GM12878 (cell line): ENCODE data around the gene C16orf82. TPM values are rescaled to one million over a fixed set of nuclear protein-coding genes. Genes with fewer than 3 reads are reported as not detected.

Experiments used
- ATAC-seq: fragments of 200-7000 bp; cut with Tn5 transposase; 3 replicates; pipeline ENCODE4 v1.9.1; 2020; ENCODE audit warnings: mild to moderate bottlenecking, moderate library complexity
- BruUV-seq: library from RNA; stranded (reverse); fragments of 400-500 nt; replicated peaks from 2 replicates; lab custom pipeline; 2021; lab: Mats Ljungman, UMichigan
- CTCF ChIA-PET: fragments of 300-600 bp; sonication (Branson Sonifier 250); formaldehyde crosslinking; extraction: SDS; loops from one replicate; lab custom pipeline; 2021; ENCODE audit warnings: inconsistent platforms; lab: Yijun Ruan, JAX
- POLR2A ChIA-PET: fragments of 350-600 bp; formaldehyde crosslinking; extraction: SDS; loops from one replicate; lab custom pipeline; 2021; ENCODE audit warnings: inconsistent platforms; lab: Charles Lee
- RAD21 ChIA-PET: fragments of 300-600 bp; sonication (Branson Sonifier 250); formaldehyde crosslinking; loops from one replicate; lab custom pipeline; 2023; ENCODE audit warnings: antibody characterized with exemption; ENCODE audit not compliant: unreplicated experiment; lab: Charles Lee
- SMC1A ChIA-PET: fragments of 300-600 bp; sonication (Branson Sonifier 250); formaldehyde crosslinking; loops from one replicate; lab custom pipeline; 2023; ENCODE audit not compliant: unreplicated experiment, uncharacterized antibody; lab: Charles Lee
- DNase-seq: peaks from one replicate; pipeline ENCODE4 v3.0.0-alpha.2; 2011; ENCODE audit warnings: low read depth, low spot score
- FAIRE-seq: peaks from 3 replicates; lab custom pipeline; 2011; peaks lifted over from hg19 to GRCh38; lab: Jason Lieb, UNC
- H2AFZ ChIP-seq: 2 replicates; pipeline ENCODE4 v1.6.0; 2011; ENCODE audit warnings: low read depth, low read length, control low read depth; ENCODE audit not compliant: control insufficient read depth
- H3K27ac ChIP-seq: 2 replicates; pipeline ENCODE4 v1.5.1; 2011; ENCODE audit warnings: control low read depth; ENCODE audit not compliant: control insufficient read depth, insufficient read depth
- H3K27me3 ChIP-seq, 2 experiments: replicated peaks in 1 of 2; 2 replicates each; pipeline versions ENCODE4 v1.6.0 to v1.6.1; 2011; ENCODE audit warnings: low read length in 1 of 2; ENCODE audit not compliant: control insufficient read depth in 2 of 2, insufficient read depth in 2 of 2
- H3K36me3 ChIP-seq, 2 experiments: 2 replicates each; pipeline ENCODE4 v1.5.1; 2011; ENCODE audit warnings: low read length in 1 of 2; ENCODE audit not compliant: control insufficient read depth in 2 of 2, insufficient read depth in 2 of 2
- H3K4me1 ChIP-seq: 2 replicates; pipeline ENCODE4 v1.6.1; 2011; ENCODE audit warnings: mild to moderate bottlenecking, low read length, moderate library complexity, mixed read lengths; ENCODE audit not compliant: control insufficient read depth, insufficient read depth
- H3K4me2 ChIP-seq: 2 replicates; pipeline ENCODE4 v1.6.0; 2011; ENCODE audit warnings: control low read depth; ENCODE audit not compliant: control insufficient read depth, insufficient read depth
- H3K4me3 ChIP-seq: fragments of 200-600 bp; sonication (generic); 2 replicates; pipeline ENCODE4 v1.5.1; 2016
- H3K79me2 ChIP-seq: 2 replicates; pipeline ENCODE4 v1.6.0; 2011; ENCODE audit warnings: low read length; ENCODE audit not compliant: control insufficient read depth, insufficient read depth
- H3K9ac ChIP-seq: 2 replicates; pipeline ENCODE4 v1.8.0; 2011; ENCODE audit warnings: low read length, control low read depth, mixed read lengths; ENCODE audit not compliant: control insufficient read depth, insufficient read depth
- H3K9me3 ChIP-seq: replicated peaks from 3 replicates; pipeline ENCODE4 v1.5.1; 2011; ENCODE audit warnings: mild to moderate bottlenecking, low read length; ENCODE audit not compliant: control insufficient read depth, insufficient read depth
- H4K20me1 ChIP-seq: 2 replicates; pipeline ENCODE4 v1.6.0; 2011; ENCODE audit not compliant: control insufficient read depth, insufficient read depth
- CEBPB ChIP-seq, 2 experiments: fragments of 150-350 bp in 1 of 2; IDR thresholded peaks; 2 replicates each; pipeline ENCODE4 v1.6.1; 2012 to 2014; ENCODE audit warnings: low read depth in 2 of 2, low read length in 2 of 2, borderline replicate concordance in 1 of 2, inconsistent platforms in 1 of 2
- ETV6 ChIP-seq, 2 experiments: fragments of 450-650 bp in 1 of 2; IDR thresholded peaks in 1 of 2; conservative IDR thresholded peaks in 1 of 2; 2 replicates each; pipeline ENCODE4 v1.6.1; 2014; ENCODE audit warnings: antibody characterized with exemption in 1 of 2, borderline replicate concordance in 1 of 2, low read depth in 1 of 2, mild to moderate bottlenecking in 1 of 2, moderate library complexity in 1 of 2
- RAD21 ChIP-seq: IDR thresholded peaks from 2 replicates; pipeline ENCODE4 v1.6.1; 2011; ENCODE audit warnings: mild to moderate bottlenecking, low read depth, low read length, moderate library complexity; ENCODE audit not compliant: insufficient read depth
- SREBF1 ChIP-seq: IDR thresholded peaks from 2 replicates; pipeline ENCODE4 v1.6.1; 2012; ENCODE audit warnings: mild to moderate bottlenecking, low read length
- ZBED1 ChIP-seq: IDR thresholded peaks from 2 replicates; pipeline ENCODE4 v1.6.1; 2016; ENCODE audit warnings: borderline replicate concordance
- WGBS: methylation state at CpG from one replicate; pipeline ENCODE4 v1.1.6; 2016; ENCODE audit warnings: low lambda C conversion rate; ENCODE audit not compliant: insufficient replicate concordance, insufficient coverage; ENCODE audit errors: missing lambda C conversion rate; 5-methylcytosine and 5-hydroxymethylcytosine counted together
- in situ Hi-C: fragments of 300-500 bp; cut with MboI; formaldehyde crosslinking; loops from 9 replicates; pipeline ENCODE4 v1.14.3; 2018; ENCODE audit warnings: mixed read lengths
- intact Hi-C: fragments of 100-400 bp; cut with micrococcal nuclease; formaldehyde crosslinking; loops from one replicate; pipeline ENCODE4 v1.14.2; 2022; ENCODE audit not compliant: unreplicated experiment
- polyA plus RNA-seq, 11 experiments: library from polyadenylated mRNA; depleted of rRNA in 4 of 11; unstranded in 6 of 11; stranded (reverse) in 5 of 11; fragments of >200 nt; fragmentation: Nextera tagmentation in 4 of 11; fragmentation: Illumina TruSeq in 1 of 11; extraction: Ambion mirVana in 4 of 11; extraction: Trizol in 1 of 11; gene quantifications; 1 replicate in 1 of 11; 2 replicates in 10 of 11; pipeline versions ENCODE4 v1.2.1 to v1.2.3, GENCODE V29; 2011 to 2016; ENCODE audit warnings: inconsistent platforms in 2 of 11, missing spikeins in 2 of 11, low read depth in 1 of 11
- total RNA-seq, 4 experiments: library from RNA; depleted of rRNA in 3 of 4; stranded (reverse); fragments of >200 nt in 3 of 4; fragmentation: Illumina TruSeq in 1 of 4; extraction: Trizol in 1 of 4; gene quantifications; 2 replicates each; pipeline versions ENCODE4 v1.2.1 to v1.2.3, GENCODE V29; 2013 to 2021
- TF ChIP-seq, protein P1 (sequence below), 3 experiments: IDR thresholded peaks in 2 of 3; conservative IDR thresholded peaks in 1 of 3; 2 replicates each; pipeline ENCODE4 v1.5.1; 2011; ENCODE audit warnings: low read depth in 3 of 3, low read length in 3 of 3, mild to moderate bottlenecking in 3 of 3, control low read depth in 2 of 3, moderate library complexity in 2 of 3, inconsistent platforms in 1 of 3, mixed read lengths in 1 of 3; ENCODE audit not compliant: control insufficient read depth in 2 of 3, insufficient read depth in 1 of 3; ENCODE audit errors: extremely low read depth in 1 of 3

Gene C16orf82
- total and polyA plus RNA-seq, 10 of the 15 experiments (the other 5 are each of a cell fraction or from before 2014, with no cell fraction given): not detected

DNA sequence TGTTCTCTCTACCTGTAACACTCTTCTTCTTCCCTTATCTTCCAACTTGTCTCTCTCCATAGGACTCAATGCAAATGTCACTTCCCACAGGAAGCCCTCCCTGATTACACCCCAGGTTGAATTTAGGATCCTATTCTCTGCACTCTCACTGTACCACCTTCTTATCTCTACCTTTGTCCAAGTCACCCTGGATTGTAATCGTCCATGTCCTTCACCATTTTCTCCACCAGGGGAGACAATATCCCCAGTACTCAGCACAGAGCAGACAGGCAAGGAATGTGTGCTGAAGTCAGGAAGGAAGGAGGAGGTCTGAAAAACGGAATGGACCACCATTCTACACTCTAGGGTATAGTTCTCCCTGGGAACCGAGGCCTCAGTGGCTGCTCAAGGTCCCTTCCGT is 14.2 kb downstream of the C16orf82 start:
- POLR2A ChIA-PET: no interaction called here

More for the DNA sequence above, 14.2 kb downstream of the C16orf82 start:
- DNase-seq (no peak), ATAC-seq (peak; percentile 77)
- Histone ChIP-seq H3K27me3 (0 out of 4 replicates have a peak, but pooled peaks cover 0 to 1% of the 10 kb centered on the region in 2 experiments), H3K27ac (no peak overlapping the region), H3K9me3 (no peaks in the 10 kb centered on the region), H3K4me2 (no peak overlapping the region), H3K4me1 (no peaks in the 10 kb centered on the region), H3K9ac (no peak overlapping the region), H3K79me2 (no peaks in the 10 kb centered on the region), H4K20me1 (no peaks in the 10 kb centered on the region), H2AFZ (no peak overlapping the region), H3K36me3 (no peaks in the 10 kb centered on the region)
- in situ Hi-C loops: no loop called here
- ChIA-PET CTCF (interaction anchor here (1.5 kb wide), 1 partner anchor 29 kb away, joined by 5 read pairs; no protein-coding TSS in a partner anchor), SMC1A (no interaction called here)
- 6% methylated on average over 4 of the region's 4 CpGs for WGBS
- intact Hi-C loops: no loop called here
- BruUV-seq: no TSS peak
- TF ChIP-seq SREBF1: no peak
- TF ChIP-seq ETV6 (conservative IDR thresholded peaks at IDR 0.05 in 1 of 2, IDR thresholded peaks at IDR 0.05 in 1 of 2; ENCODE audit: borderline replicate concordance in 1 of 2, low read depth in 1 of 2): no peak
- TF ChIP-seq, protein P1, sequence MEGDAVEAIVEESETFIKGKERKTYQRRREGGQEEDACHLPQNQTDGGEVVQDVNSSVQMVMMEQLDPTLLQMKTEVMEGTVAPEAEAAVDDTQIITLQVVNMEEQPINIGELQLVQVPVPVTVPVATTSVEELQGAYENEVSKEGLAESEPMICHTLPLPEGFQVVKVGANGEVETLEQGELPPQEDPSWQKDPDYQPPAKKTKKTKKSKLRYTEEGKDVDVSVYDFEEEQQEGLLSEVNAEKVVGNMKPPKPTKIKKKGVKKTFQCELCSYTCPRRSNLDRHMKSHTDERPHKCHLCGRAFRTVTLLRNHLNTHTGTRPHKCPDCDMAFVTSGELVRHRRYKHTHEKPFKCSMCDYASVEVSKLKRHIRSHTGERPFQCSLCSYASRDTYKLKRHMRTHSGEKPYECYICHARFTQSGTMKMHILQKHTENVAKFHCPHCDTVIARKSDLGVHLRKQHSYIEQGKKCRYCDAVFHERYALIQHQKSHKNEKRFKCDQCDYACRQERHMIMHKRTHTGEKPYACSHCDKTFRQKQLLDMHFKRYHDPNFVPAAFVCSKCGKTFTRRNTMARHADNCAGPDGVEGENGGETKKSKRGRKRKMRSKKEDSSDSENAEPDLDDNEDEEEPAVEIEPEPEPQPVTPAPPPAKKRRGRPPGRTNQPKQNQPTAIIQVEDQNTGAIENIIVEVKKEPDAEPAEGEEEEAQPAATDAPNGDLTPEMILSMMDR (IDR thresholded peaks at IDR 0.05 in 2 of 3, conservative IDR thresholded peaks at IDR 0.05 in 1 of 3; ENCODE audit: control insufficient read depth in 2 of 3, extremely low read depth in 1 of 3, insufficient read depth in 1 of 3, low read depth in 3 of 3, low read length in 3 of 3): peak; percentile 34 to 62 (median 42); a peak in 5 of 6 replicates
- no peak for TF ChIP-seq CEBPB (IDR thresholded peaks at IDR 0.05; ENCODE audit: borderline replicate concordance in 1 of 2, low read depth in 2 of 2, low read length in 2 of 2)
- no peak for TF ChIP-seq ZBED1
- 0 out of 2 replicates have a peak, but pooled peaks have one; percentile 22 for TF ChIP-seq RAD21
- TF ChIP-seq, all 136 proteins: peak for 2
- no peak for FAIRE-seq
- RAD21 ChIA-PET: no interaction called here
- H3K4me3 ChIP-seq: no peak overlapping the region
